ENCODE measurements around the gene CSNK1A1. TPM values are rescaled to one million over a fixed set of nuclear protein-coding genes. Genes with fewer than 3 reads are reported as not detected.
"Not testable (repeated sequence)": the region's sequence is repeated elsewhere in the genome, so short reads cannot be mapped to it uniquely, and the experiment has no call there.

CSNK1A1 gene
- total RNA-seq, 1 donor from 2014 or later, result 175 TPM

DNA sequence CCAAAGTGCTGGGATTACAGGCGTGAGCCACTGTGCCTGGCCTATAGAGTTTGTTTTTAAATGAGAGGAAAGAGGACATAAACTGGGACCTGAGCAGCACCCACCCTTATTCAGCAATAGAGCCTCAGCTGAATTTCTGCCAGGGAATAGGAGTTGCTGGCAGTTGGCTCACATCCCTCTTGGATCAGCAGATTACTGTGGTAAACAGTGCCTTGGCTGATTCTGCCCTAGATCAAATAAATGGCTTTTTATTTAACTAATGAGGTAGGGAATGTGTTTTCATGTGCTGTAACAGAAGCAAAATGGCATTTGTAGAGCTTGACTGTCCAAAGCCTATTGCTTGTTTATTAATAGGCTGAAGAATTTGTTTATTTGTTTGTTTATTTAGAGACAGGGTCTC is 32.2 kb upstream of the CSNK1A1 start:
- H3K4me1 Mint-ChIP-seq, result peaks cover 10% of the 10 kb centered on the region
- H3K27ac Mint-ChIP-seq, result no peak overlapping the region
- H3K9me3 Mint-ChIP-seq, result no peaks in the 10 kb centered on the region
- H3K4me3 Mint-ChIP-seq, result no peak overlapping the region
- DNase-seq, result no peak
- intact Hi-C loops (cut with micrococcal nuclease), result loop anchor here (5.0 kb wide), 1 partner anchor 34 kb away; no protein-coding TSS in a partner anchor
- H3K36me3 Mint-ChIP-seq (ENCODE audit: low read depth), result no peaks in the 10 kb centered on the region
- no peaks in the 10 kb centered on the region for H3K27me3 Mint-ChIP-seq

DNA sequence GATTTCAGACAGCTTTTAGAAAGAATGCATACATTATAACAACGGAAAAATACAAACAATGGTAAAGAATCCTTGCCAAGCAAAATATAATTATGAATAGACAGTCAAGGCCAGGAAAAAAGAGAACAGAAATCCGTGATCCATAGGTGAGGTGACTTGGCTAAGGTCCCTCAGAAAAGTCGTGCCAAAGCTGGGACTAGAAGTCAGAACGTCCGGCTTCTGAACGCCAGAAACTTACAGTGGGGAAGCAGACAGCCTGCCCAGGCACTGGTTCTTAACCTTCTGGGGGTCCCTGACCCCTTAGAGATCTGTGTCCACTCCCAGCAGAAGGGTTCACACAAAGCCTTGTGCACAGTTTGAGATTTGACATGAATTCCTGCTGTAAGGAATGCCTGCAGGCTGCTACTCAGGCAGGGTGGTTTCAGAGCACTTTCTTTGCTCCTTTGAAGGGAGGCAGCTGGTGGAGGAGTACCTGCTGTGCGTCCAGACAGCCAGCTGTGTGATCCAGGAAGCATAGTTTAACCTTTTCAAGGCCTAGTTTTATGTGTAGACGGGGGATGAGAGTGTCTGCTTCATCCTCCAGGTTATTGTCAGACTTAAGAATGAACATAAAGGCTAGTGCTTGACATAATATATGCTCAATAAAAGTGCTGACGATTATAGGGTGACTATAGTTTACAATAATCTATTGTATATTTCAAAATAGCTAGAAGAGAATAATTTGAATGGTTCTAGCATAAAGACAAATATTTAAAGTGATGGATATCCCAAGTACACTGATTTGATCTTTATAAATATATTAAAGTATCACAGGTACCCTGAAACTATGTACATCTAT is 30.9 kb upstream of the CSNK1A1 start:
- intact Hi-C loops (cut with micrococcal nuclease), result loop anchor here (5.0 kb wide), 1 partner anchor 35 kb away; no protein-coding TSS in a partner anchor

DNA sequence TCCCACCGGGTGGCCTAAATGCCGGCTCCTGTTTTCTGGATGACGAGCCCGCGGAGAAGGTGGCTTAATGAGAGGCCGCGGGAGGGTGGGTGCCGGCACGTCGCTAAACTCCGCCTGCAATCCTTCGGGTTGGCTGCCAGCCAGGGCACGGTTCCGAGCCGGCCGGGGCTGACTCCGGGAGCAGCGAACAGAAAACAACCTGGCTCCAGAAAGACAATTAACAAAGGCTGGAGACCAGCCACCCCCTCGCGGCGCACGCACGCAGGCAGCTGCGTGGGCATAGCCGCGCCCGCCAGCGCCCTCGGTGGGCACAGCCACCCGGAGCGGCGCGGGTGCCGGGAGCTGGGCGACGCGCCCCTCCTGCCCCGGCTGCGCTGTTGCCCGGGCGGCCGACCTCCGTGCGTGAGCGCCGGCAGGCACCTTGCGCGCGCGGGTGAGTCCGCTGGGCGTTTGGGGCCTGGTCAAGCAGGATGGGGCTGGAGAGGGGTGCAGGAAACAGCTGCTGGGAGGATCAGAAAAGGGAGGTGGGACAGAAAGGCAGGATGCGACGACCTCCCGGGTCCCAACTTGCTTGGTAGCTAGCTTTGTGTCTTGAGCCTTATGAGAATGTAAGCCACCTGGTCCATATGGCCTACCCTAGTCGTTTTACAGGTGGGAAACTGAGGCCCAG is 30.1 kb upstream of the CSNK1A1 start, which contains the start of gene ARHGEF37:
Gene ARHGEF37, plus strand, starts transcription at position 307 of the 670 bp plus-strand sequence. CDS start 16,272 bp downstream, outside the sequence.
- Mint-ChIP-seq H3K4me3 (peak within 1 kb of the TSS; percentile 72), H3K9me3 (no peaks in the 10 kb centered on the region), H3K27me3 (no peaks in the 10 kb centered on the region), H3K36me3 (ENCODE audit: low read depth) (peaks cover 4% of the 10 kb centered on the region), H3K27ac (peak within 1 kb of the TSS; percentile 55), H3K4me1 (peaks cover 15% of the 10 kb centered on the region)
- peak; percentile 82 for DNase-seq
- intact Hi-C loops (cut with micrococcal nuclease), result loop anchor here (5.0 kb wide), 1 partner anchor 36 kb away; no protein-coding TSS in a partner anchor

More for the DNA sequence above, 30.9 kb upstream of the CSNK1A1 start:
- H3K9me3 Mint-ChIP-seq, result no peaks in the 10 kb centered on the region
- no peak for DNase-seq
- peak overlapping the region; percentile 72 for H3K4me3 Mint-ChIP-seq
- H3K36me3 Mint-ChIP-seq (ENCODE audit: low read depth), result no peaks in the 10 kb centered on the region
- peaks cover 10% of the 10 kb centered on the region for H3K4me1 Mint-ChIP-seq
- H3K27ac Mint-ChIP-seq, result no peak overlapping the region
- no peaks in the 10 kb centered on the region for H3K27me3 Mint-ChIP-seq

DNA sequence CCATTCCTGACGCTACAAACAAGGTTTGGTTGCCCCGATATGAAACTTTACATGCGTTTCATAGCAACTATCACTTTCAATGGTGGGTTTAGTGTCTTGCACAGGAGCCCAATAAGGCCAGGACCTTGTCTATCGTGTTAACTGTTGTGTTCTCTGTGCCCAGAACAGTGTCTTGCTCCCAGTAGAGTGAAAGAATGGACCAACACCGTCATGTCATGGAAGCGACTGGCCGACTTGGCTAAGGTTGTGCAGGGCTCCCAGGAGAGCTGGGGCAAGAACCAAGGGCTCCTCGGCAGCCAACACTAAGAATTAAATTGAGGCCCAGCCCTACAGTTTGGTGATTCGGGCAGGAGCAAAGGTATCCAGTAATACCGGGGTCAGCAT is 29.6 kb upstream of the CSNK1A1 start:
- Mint-ChIP-seq H3K27ac (peak overlapping the region; percentile 55), H3K36me3 (ENCODE audit: low read depth) (peaks cover 4% of the 10 kb centered on the region), H3K4me3 (peak overlapping the region; percentile 72), H3K9me3 (no peaks in the 10 kb centered on the region), H3K4me1 (peaks cover 20% of the 10 kb centered on the region), H3K27me3 (no peaks in the 10 kb centered on the region)
- DNase-seq, result no peak
- intact Hi-C loops (cut with micrococcal nuclease), result loop anchor here (5.0 kb wide), 1 partner anchor 37 kb away; no protein-coding TSS in a partner anchor

DNA sequence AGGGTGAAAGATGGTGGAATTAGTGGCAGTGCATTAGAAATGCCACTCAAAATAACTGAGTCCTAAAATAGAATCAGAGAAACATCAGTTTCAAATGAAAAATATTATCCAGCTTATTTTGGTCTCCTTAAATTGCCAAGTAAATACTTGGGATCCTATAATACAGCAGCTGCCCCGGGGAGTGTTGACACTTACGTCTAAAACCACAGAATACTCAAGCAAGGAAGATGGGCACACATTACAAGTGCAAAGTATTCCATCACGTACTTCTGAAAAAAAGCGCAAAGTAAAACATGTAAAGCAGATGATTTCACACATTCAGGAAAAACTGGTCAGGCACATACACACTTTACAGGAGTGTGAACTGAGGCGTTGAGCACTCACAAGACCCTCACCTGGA is 27.7 kb upstream of the CSNK1A1 start:
- Mint-ChIP-seq H3K27ac (no peak overlapping the region), H3K36me3 (ENCODE audit: low read depth) (peaks cover 4% of the 10 kb centered on the region), H3K9me3 (no peaks in the 10 kb centered on the region), H3K4me3 (no peak overlapping the region), H3K4me1 (peaks cover 28% of the 10 kb centered on the region), H3K27me3 (no peaks in the 10 kb centered on the region)
- intact Hi-C loops (cut with micrococcal nuclease), result no loop called here
- no peak for DNase-seq

DNA sequence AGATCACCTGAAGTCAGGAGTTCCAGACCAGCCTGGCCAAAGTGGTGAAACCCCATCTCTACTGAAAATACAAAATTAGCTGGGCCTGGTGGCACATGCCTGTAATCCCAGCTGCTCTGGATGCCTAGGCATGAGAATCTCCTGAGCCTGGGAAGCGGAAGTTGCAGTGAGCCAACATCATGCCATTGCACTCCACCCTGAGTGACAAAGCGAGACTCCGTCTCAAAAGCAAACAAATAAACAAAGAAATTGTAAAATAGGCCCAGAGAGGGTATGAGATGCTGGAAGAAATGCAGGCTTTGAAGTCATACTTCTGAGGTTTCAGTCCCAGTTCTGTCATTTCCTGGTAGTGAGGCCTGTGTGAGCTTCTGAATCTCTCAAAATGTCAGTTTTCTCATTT is 24.8 kb upstream of the CSNK1A1 start:
- Mint-ChIP-seq H3K27me3 (no peaks in the 10 kb centered on the region), H3K9me3 (no peaks in the 10 kb centered on the region), H3K4me1 (peaks cover 26% of the 10 kb centered on the region), H3K4me3 (peak overlapping the region; percentile 6), H3K27ac (peak overlapping the region; percentile 87), H3K36me3 (ENCODE audit: low read depth) (peaks cover 4% of the 10 kb centered on the region)
- DNase-seq, result peak; percentile 75
- intact Hi-C loops (cut with micrococcal nuclease), result no loop called here

DNA sequence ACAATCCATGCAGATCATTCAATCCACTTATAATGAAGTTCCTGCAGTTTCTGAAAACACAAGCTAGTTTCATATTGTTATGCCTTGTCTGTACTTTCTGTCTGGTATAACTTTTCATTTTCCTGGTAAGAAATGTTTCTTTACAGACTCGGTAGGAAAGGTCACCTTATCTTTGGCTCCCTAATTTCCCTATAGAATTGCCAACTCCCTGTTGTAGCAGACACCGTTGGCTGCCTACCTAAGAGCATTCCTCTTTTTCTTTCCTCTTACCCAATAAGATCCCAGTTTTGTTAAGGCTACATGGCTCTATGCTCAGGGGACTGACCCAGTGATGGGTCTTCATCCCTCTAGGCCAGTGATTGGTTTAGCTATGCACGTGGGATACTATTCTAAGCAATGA is 23.9 kb upstream of the CSNK1A1 start:
- no peak for DNase-seq
- Mint-ChIP-seq H3K9me3 (no peaks in the 10 kb centered on the region), H3K4me1 (peaks cover 20% of the 10 kb centered on the region), H3K4me3 (no peak overlapping the region), H3K27ac (peak overlapping the region; percentile 12), H3K27me3 (no peaks in the 10 kb centered on the region), H3K36me3 (ENCODE audit: low read depth) (peaks cover 4% of the 10 kb centered on the region)
- intact Hi-C loops (cut with micrococcal nuclease), result no loop called here

DNA sequence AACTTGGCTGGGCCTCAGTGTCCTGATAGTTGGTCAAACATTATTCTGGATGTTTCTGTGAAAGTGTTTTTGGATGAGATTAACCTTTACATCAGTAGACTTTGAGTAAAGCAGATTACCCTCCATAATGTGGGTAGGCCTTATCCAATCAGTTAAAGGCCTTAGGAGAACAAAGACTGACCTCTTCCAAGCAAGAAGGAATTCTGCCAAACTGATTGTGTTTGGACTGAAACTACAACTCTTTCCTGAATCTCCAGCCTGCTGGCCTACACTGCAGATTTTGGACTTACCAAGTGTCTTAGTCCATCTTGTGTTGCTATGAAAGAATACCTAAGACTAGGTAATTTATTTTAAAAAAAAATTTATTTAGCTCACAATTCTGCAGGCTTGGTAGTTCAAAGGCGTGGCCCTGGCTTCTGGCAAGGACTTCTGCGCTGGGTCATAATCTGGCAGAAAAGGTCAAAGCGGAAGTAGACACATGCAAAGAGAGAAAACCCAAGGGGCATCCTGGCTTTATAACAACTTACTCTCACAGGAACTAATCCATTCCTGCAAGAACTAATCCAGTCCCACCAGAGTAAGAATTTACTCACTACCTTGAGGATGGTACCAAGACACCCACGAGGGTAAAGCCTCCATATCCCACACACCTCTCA is 21.5 kb upstream of the CSNK1A1 start:
- Mint-ChIP-seq H3K9me3 (no peaks in the 10 kb centered on the region), H3K27ac (no peak overlapping the region), H3K4me3 (no peak overlapping the region), H3K4me1 (peaks cover 20% of the 10 kb centered on the region), H3K36me3 (ENCODE audit: low read depth) (peaks cover 4% of the 10 kb centered on the region), H3K27me3 (no peaks in the 10 kb centered on the region)
- intact Hi-C loops (cut with micrococcal nuclease), result no loop called here
- no peak for DNase-seq

DNA sequence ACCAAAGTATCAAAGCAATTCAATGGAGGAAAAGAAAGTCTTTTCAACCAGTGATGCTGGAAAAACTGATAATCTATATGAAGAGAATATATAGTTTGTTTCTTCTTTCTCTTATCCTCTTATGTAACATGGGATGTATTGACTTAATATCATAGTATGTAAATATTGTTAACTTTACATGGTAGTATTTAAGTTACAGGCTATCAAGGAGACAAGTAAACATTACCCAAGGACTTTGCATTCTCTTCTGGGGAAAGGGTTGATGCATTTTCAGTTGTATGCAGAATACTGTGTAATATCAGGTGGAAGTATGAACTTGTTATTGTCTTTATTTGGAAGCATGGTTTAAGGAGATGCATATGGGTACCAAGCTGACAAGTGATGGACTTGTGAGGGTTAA is 20.9 kb upstream of the CSNK1A1 start:
- Mint-ChIP-seq H3K4me1 (peaks cover 20% of the 10 kb centered on the region), H3K27ac (no peak overlapping the region), H3K27me3 (no peaks in the 10 kb centered on the region), H3K9me3 (no peaks in the 10 kb centered on the region), H3K4me3 (no peak overlapping the region), H3K36me3 (ENCODE audit: low read depth) (peaks cover 4% of the 10 kb centered on the region)
- DNase-seq, result no peak
- intact Hi-C loops (cut with micrococcal nuclease), result no loop called here

DNA sequence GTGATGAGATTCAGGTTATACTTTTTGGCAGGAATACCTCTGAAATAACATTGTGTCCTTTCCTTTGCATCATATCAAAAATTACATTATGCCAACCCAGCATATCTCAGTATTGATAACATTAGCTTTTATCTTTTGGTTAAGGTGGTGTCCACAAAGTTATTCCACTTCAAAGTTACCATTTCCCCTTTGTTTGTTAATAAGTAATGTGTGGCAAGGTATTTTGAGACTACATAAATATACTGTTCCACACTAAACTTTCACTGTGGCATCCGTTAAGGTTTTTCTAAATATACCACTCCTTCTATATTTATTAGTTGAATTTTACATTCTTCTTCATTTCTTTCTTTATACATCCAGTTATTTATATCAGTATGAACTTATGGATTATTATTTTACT is 16.0 kb upstream of the CSNK1A1 start:
- H3K27me3 Mint-ChIP-seq, result no peaks in the 10 kb centered on the region
- no peaks in the 10 kb centered on the region for H3K36me3 Mint-ChIP-seq (ENCODE audit: low read depth)
- no peak for DNase-seq
- no peak overlapping the region for H3K27ac Mint-ChIP-seq
- intact Hi-C loops (cut with micrococcal nuclease), result no loop called here
- no peak overlapping the region for H3K4me3 Mint-ChIP-seq
- H3K9me3 Mint-ChIP-seq, result no peaks in the 10 kb centered on the region
- peaks cover 11% of the 10 kb centered on the region for H3K4me1 Mint-ChIP-seq

DNA sequence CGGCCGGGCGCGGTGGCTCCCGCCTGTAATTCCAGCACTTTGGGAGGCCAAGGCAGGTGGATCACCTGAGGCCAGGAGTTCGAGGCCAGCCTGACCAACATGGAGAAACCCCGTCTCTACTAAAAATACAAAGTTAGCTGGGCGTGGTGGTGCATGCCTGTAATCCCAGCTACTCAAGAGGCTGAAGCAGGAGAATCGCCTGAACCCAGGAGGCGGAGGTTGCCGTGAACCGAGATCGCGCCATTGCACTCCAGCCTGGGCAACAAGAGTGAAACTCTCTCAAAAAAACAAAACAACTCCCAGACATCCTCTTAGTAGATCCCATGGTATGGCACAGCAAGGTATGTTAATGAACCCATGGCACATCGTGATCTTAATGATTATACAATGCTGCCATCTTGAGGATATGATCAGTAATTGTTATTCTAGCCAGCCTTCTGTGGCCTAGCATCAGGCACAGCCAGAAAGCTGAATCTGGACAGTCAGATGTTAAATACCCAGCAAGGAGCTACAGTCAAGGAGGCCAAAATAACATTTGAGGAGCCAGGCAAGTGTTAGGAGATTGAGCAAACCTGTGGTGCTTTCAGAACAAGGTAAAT is 13.4 kb upstream of the CSNK1A1 start:
- not testable (repeated sequence) for H3K9me3 Mint-ChIP-seq; H3K36me3 Mint-ChIP-seq (ENCODE audit: low read depth); H3K4me3 Mint-ChIP-seq; H3K27me3 Mint-ChIP-seq; H3K27ac Mint-ChIP-seq
- H3K4me1 Mint-ChIP-seq, result peaks cover 20% of the 10 kb centered on the region
- peak; percentile 80 for DNase-seq
- intact Hi-C loops (cut with micrococcal nuclease), result loop anchor here (1.0 to 5.0 kb wide), 7 partner anchors 13 to 422 kb away; partner anchors contain the start of genes ABLIM3 and CSNK1A1

DNA sequence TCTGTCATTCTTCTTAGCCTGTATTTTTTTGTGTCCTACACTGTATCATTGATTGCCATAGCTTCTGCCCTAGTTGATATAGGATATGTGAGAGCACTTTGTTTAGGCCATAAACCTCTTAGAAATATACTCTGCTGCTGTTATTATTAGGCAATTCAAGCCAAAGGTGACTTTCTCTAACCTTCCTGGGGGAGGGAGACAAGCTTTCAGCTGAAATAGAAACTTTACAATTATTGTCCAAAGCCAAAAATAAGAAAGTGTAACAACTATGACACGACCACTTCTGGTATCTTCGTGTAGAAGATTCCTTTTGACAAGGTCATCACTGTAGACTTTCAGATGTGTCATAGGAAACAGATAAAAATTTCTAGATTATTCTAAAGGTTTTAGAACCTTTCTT is 12.2 kb upstream of the CSNK1A1 start:
- no peaks in the 10 kb centered on the region for H3K9me3 Mint-ChIP-seq
- H3K4me3 Mint-ChIP-seq, result no peak overlapping the region
- no peaks in the 10 kb centered on the region for H3K27me3 Mint-ChIP-seq
- H3K36me3 Mint-ChIP-seq (ENCODE audit: low read depth), result no peaks in the 10 kb centered on the region
- H3K4me1 Mint-ChIP-seq, result peaks cover 20% of the 10 kb centered on the region
- intact Hi-C loops (cut with micrococcal nuclease), result loop anchor here (5.0 kb wide), 3 partner anchors 46 to 421 kb away; partner anchors contain the start of gene ABLIM3
- H3K27ac Mint-ChIP-seq, result peak overlapping the region; percentile 35
- no peak for DNase-seq

DNA sequence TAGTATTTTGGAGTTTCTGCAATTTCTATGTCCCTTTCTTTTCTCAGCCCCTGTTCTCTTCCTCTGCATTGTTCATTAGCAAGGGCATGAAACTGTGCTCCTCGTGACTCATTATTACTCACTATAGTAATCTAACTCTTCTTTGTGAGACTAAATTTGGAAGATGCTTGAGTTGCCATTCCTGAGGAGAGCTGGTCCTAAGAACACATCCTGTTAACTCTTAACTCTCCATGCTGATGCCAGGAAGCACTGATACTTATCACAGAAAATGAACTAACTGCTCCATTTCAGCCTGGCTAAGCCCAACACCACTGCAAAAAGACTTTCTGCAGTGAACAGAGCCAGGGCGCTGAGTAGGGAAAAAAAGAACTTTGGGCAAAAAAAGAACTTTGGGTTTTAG is 10.6 kb upstream of the CSNK1A1 start:
- peak overlapping the region; percentile 17 for H3K27ac Mint-ChIP-seq
- no peaks in the 10 kb centered on the region for H3K27me3 Mint-ChIP-seq
- no peaks in the 10 kb centered on the region for H3K36me3 Mint-ChIP-seq (ENCODE audit: low read depth)

More for the DNA sequence above, 10.6 kb upstream of the CSNK1A1 start:
- no peaks in the 10 kb centered on the region for H3K9me3 Mint-ChIP-seq
- H3K4me3 Mint-ChIP-seq, result no peak overlapping the region
- intact Hi-C loops (cut with micrococcal nuclease), result loop anchor here (5.0 kb wide), 3 partner anchors 45 to 420 kb away; partner anchors contain the start of gene ABLIM3
- no peak for DNase-seq
- H3K4me1 Mint-ChIP-seq, result peaks cover 20% of the 10 kb centered on the region
